SK-N-SH (cell line): ENCODE results near the gene RNF212B. TPM values are rescaled to one million over a fixed set of nuclear protein-coding genes. Genes with fewer than 3 reads are reported as not detected.

Experiments used
- CTCF ChIA-PET: fragments of 300-600, 350-600 bp; formaldehyde crosslinking; extraction: SDS; loops from one replicate; lab custom pipeline; 2021; lab: Yijun Ruan, JAX
- POLR2A ChIA-PET: fragments of 350-600 bp; sonication (Branson Sonifier 250); formaldehyde crosslinking; extraction: SDS; loops from one replicate; lab custom pipeline; 2020; ENCODE audit warnings: antibody characterized with exemption, inconsistent platforms; lab: Yijun Ruan, JAX
- DNase-seq: peaks from one replicate; pipeline ENCODE4 v3.0.0; 2012
- H2AFZ ChIP-seq: fragments of 200-600 bp; sonication (generic); 2 replicates; pipeline ENCODE4 v1.8.1; 2016; ENCODE audit warnings: antibody characterized with exemption, mild to moderate bottlenecking, low read depth
- H3F3A ChIP-seq: fragments of 200-600 bp; sonication (generic); replicated peaks from 2 replicates; pipeline ENCODE3; 2016; ENCODE audit warnings: antibody characterized with exemption, mild to moderate bottlenecking; ENCODE audit not compliant: insufficient read depth
- H3K27ac ChIP-seq, 2 experiments: fragments of 200-500 bp in 1 of 2; fragments of 200-600 bp in 1 of 2; sonication (Bioruptor generic) in 1 of 2; sonication (generic), shearing (Covaris generic) in 1 of 2; 2 replicates each; pipeline versions ENCODE4 v1.5.1 to v1.6.1; 2014 to 2016; ENCODE audit warnings: low read depth in 2 of 2, inconsistent platforms in 1 of 2, low read length in 1 of 2, mild to moderate bottlenecking in 1 of 2, mixed read lengths in 1 of 2
- H3K27me3 ChIP-seq: fragments of 200-600 bp; sonication (generic), shearing (Covaris generic); 2 replicates; pipeline ENCODE4 v1.6.1; 2016; ENCODE audit warnings: mixed run types; ENCODE audit not compliant: insufficient read depth
- H3K36me3 ChIP-seq, 2 experiments: fragments of 200-500 bp in 1 of 2; fragments of 200-600 bp in 1 of 2; sonication (Bioruptor generic) in 1 of 2; sonication (generic) in 1 of 2; replicated peaks in 1 of 2; 2 replicates each; pipeline versions ENCODE3 to v1.5.1; 2014 to 2016; ENCODE audit warnings: low read length in 1 of 2, mild to moderate bottlenecking in 1 of 2; ENCODE audit not compliant: insufficient read depth in 2 of 2, control insufficient read depth in 1 of 2
- H3K4me1 ChIP-seq, 2 experiments: fragments of 200-500 bp in 1 of 2; fragments of 200-600 bp in 1 of 2; sonication (Bioruptor generic) in 1 of 2; sonication (generic), shearing (Covaris generic) in 1 of 2; 2 replicates each; pipeline versions ENCODE4 v1.5.1 to v1.6.1; 2014 to 2016; ENCODE audit warnings: low read depth in 1 of 2, low read length in 1 of 2, mixed run types in 1 of 2; ENCODE audit not compliant: insufficient read depth in 2 of 2, control insufficient read depth in 1 of 2
- H3K4me2 ChIP-seq: fragments of 200-600 bp; sonication (generic), shearing (Covaris generic); 2 replicates; pipeline ENCODE4 v1.6.1; 2017; ENCODE audit warnings: mixed run types
- H3K4me3 ChIP-seq, 2 experiments: fragments of 200-500 bp in 1 of 2; fragments of 200-600 bp in 1 of 2; sonication (Bioruptor generic) in 1 of 2; sonication (generic), shearing (Covaris generic) in 1 of 2; 2 replicates each; pipeline versions ENCODE4 v1.5.1 to v1.8.1; 2014 to 2016; ENCODE audit warnings: low read depth in 2 of 2, inconsistent platforms in 1 of 2, low read length in 1 of 2, mild to moderate bottlenecking in 1 of 2, mixed read lengths in 1 of 2, moderate library complexity in 1 of 2
- H3K79me2 ChIP-seq: fragments of 200-600 bp; sonication (generic); 2 replicates; pipeline ENCODE4 v1.8.1; 2017; ENCODE audit warnings: mild to moderate bottlenecking; ENCODE audit not compliant: insufficient read depth
- H3K9ac ChIP-seq: fragments of 200-600 bp; sonication (generic); 2 replicates; pipeline ENCODE4 v1.6.1; 2017; ENCODE audit warnings: mixed run types
- H3K9me2 ChIP-seq: fragments of 200-600 bp; sonication (generic); 2 replicates; pipeline ENCODE4 v1.6.1; 2017; ENCODE audit warnings: mixed run types
- H3K9me3 ChIP-seq: fragments of 200-600 bp; sonication (generic); 2 replicates; pipeline ENCODE4 v1.6.1; 2017; ENCODE audit warnings: mixed run types, mild to moderate bottlenecking, moderate library complexity
- H4K20me1 ChIP-seq: fragments of 200-600 bp; sonication (generic); 2 replicates; pipeline ENCODE4 v1.6.1; 2017; ENCODE audit warnings: mild to moderate bottlenecking, mixed run types; ENCODE audit not compliant: insufficient read depth
- ELF1 ChIP-seq: IDR thresholded peaks from 2 replicates; pipeline ENCODE4 v1.4.0; 2012
- FOXJ3 ChIP-seq: sonication (generic); formaldehyde crosslinking; IDR thresholded peaks from 2 replicates; pipeline ENCODE4 v1.5.1; 2020; ENCODE audit warnings: mild to moderate bottlenecking, missing genetic modification reagents
- GATA2 ChIP-seq: sonication (generic); formaldehyde crosslinking; IDR thresholded peaks from 2 replicates; pipeline ENCODE4 v1.5.0; 2020; ENCODE audit warnings: mild to moderate bottlenecking, missing genetic modification reagents
- IRF3 ChIP-seq: fragments of 150-350 bp; IDR thresholded peaks from 2 replicates; pipeline ENCODE4 v1.6.1; 2016; ENCODE audit warnings: mild to moderate bottlenecking, low read depth, low read length
- MEF2A ChIP-seq: IDR thresholded peaks from 2 replicates; pipeline ENCODE4 v1.4.0; 2012; ENCODE audit warnings: low read depth, borderline replicate concordance
- MXI1 ChIP-seq: IDR thresholded peaks from 2 replicates; pipeline ENCODE4 v1.6.1; 2012; ENCODE audit warnings: mild to moderate bottlenecking, low read depth, low read length, improper control_type of control experiment
- PBX3 ChIP-seq: IDR thresholded peaks from 2 replicates; pipeline ENCODE4; 2012
- RAD21 ChIP-seq: IDR thresholded peaks from 2 replicates; pipeline ENCODE4 v1.6.1; 2012; ENCODE audit warnings: mild to moderate bottlenecking, low read length
- RFX5 ChIP-seq: IDR thresholded peaks from 2 replicates; pipeline ENCODE4 v1.6.1; 2012; ENCODE audit warnings: mild to moderate bottlenecking, improper control_type of control experiment, low read length
- RXRA ChIP-seq: IDR thresholded peaks from 2 replicates; pipeline ENCODE4 v1.4.0; 2012; ENCODE audit warnings: low read depth, mild to moderate bottlenecking, borderline replicate concordance
- SIN3A ChIP-seq: IDR thresholded peaks from 2 replicates; pipeline ENCODE4 v1.6.1; 2012; ENCODE audit warnings: low read depth, mild to moderate bottlenecking, low read length, moderate library complexity, borderline replicate concordance
- TAF1 ChIP-seq: IDR thresholded peaks from 2 replicates; pipeline ENCODE4 v1.6.1; 2012; ENCODE audit warnings: low read depth, mild to moderate bottlenecking, low read length, moderate library complexity, borderline replicate concordance
- TEAD4 ChIP-seq: IDR thresholded peaks from 2 replicates; pipeline ENCODE4 v1.4.0; 2012; ENCODE audit warnings: mild to moderate bottlenecking, borderline replicate concordance; ENCODE audit not compliant: insufficient read depth
- USF2 ChIP-seq: fragments of 150-350 bp; IDR thresholded peaks from 2 replicates; pipeline ENCODE4 v1.6.1; 2017; ENCODE audit warnings: antibody characterized with exemption, low read length, low read depth, borderline replicate concordance
- WGBS: methylation state at CpG from one replicate; pipeline ENCODE4 v1.1.6; 2017; ENCODE audit warnings: low lambda C conversion rate; 5-methylcytosine and 5-hydroxymethylcytosine counted together
- polyA plus RNA-seq, 3 experiments: library from polyadenylated mRNA; depleted of rRNA; stranded (reverse); fragments of >200 nt; gene quantifications; 2 replicates each; pipeline ENCODE4 v1.2.3, GENCODE V29; 2012
- TF ChIP-seq, protein P1 (sequence below): IDR thresholded peaks from 2 replicates; pipeline ENCODE4 v1.4.0; 2012; ENCODE audit warnings: low read depth, borderline replicate concordance
- TF ChIP-seq, protein P2 (sequence below): fragments of 200-600 bp; sonication (generic); IDR thresholded peaks from 2 replicates; pipeline ENCODE4 v1.6.1; 2017; ENCODE audit warnings: antibody characterized with exemption, mild to moderate bottlenecking, moderate library complexity

The RNF212B gene
- polyA plus RNA-seq, 1 of the 3 experiments (the other 2 are of a cell fraction): not detected

DNA sequence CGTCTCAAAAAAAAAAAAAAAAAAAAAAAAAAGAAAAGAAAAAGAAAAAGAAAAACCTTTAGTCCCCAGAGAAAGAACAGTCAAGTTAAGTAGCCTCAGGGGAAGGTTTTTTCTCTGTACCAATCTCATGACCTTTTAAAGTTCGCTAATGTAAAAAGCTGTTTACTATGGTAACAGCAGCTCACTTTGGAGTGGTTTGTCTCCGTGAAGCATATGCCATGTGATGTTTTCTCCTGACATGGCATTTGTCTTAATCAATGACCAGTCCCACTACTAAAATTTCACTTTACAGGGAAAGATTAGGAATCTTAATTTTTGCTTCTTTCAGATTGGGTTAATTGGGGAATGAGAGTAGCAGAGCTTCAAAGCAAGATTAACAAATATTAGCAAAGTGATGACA is 4.3 kb downstream of the RNF212B start:
- H3K27ac ChIP-seq: no peak overlapping the region
- H3K36me3 ChIP-seq: no peaks in the 10 kb centered on the region
- H3K4me3 ChIP-seq: no peak overlapping the region
- no peaks in the 10 kb centered on the region for H3K9me3 ChIP-seq
- no peak for DNase-seq
- H3K27me3 ChIP-seq: peaks cover 23% of the 10 kb centered on the region; the same call in 1 of the 2 replicates
- no peak overlapping the region for H2AFZ ChIP-seq
- no peaks in the 10 kb centered on the region for H3K79me2 ChIP-seq
- no peak for TF ChIP-seq RXRA
- TF ChIP-seq, protein P1, sequence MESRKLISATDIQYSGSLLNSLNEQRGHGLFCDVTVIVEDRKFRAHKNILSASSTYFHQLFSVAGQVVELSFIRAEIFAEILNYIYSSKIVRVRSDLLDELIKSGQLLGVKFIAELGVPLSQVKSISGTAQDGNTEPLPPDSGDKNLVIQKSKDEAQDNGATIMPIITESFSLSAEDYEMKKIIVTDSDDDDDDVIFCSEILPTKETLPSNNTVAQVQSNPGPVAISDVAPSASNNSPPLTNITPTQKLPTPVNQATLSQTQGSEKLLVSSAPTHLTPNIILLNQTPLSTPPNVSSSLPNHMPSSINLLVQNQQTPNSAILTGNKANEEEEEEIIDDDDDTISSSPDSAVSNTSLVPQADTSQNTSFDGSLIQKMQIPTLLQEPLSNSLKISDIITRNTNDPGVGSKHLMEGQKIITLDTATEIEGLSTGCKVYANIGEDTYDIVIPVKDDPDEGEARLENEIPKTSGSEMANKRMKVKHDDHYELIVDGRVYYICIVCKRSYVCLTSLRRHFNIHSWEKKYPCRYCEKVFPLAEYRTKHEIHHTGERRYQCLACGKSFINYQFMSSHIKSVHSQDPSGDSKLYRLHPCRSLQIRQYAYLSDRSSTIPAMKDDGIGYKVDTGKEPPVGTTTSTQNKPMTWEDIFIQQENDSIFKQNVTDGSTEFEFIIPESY: no peak
- TF ChIP-seq RAD21: no peak
- no peak for TF ChIP-seq GATA2 (CRISPR knock-in tag)
- no peak for TF ChIP-seq USF2
- TF ChIP-seq, protein P2, sequence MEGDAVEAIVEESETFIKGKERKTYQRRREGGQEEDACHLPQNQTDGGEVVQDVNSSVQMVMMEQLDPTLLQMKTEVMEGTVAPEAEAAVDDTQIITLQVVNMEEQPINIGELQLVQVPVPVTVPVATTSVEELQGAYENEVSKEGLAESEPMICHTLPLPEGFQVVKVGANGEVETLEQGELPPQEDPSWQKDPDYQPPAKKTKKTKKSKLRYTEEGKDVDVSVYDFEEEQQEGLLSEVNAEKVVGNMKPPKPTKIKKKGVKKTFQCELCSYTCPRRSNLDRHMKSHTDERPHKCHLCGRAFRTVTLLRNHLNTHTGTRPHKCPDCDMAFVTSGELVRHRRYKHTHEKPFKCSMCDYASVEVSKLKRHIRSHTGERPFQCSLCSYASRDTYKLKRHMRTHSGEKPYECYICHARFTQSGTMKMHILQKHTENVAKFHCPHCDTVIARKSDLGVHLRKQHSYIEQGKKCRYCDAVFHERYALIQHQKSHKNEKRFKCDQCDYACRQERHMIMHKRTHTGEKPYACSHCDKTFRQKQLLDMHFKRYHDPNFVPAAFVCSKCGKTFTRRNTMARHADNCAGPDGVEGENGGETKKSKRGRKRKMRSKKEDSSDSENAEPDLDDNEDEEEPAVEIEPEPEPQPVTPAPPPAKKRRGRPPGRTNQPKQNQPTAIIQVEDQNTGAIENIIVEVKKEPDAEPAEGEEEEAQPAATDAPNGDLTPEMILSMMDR: no peak
- no peak for TF ChIP-seq SIN3A
- TF ChIP-seq, all 33 proteins: peak for 0
- Histone ChIP-seq H3K9ac (no peak overlapping the region), H4K20me1 (no peaks in the 10 kb centered on the region), H3K9me2 (no peaks in the 10 kb centered on the region), H3K4me1 (peaks cover 0 to 4% of the 10 kb centered on the region in 2 experiments; a peak in 1 of 4 replicates), H3K4me2 (no peak overlapping the region), H3F3A (no peaks in the 10 kb centered on the region)
- CTCF ChIA-PET: interaction anchor here (1.3 kb wide), 1 partner anchor 121 kb away, joined by 3 read pairs; no protein-coding TSS in a partner anchor
- 21% methylated on average over 3 of the region's 3 CpGs for WGBS
- POLR2A ChIA-PET: no interaction called here

- Histone ChIP-seq H3K9me2 (no peaks in the 10 kb centered on the region), H4K20me1 (no peaks in the 10 kb centered on the region), H3K9ac (no peak overlapping the region), H3F3A (no peaks in the 10 kb centered on the region), H2AFZ (no peak overlapping the region), H3K36me3 (no peaks in the 10 kb centered on the region), H3K9me3 (no peaks in the 10 kb centered on the region), H3K4me2 (no peak overlapping the region), H3K79me2 (no peaks in the 10 kb centered on the region), H3K27ac (no peak overlapping the region), H3K27me3 (peaks cover 18% of the 10 kb centered on the region; the same call in 1 of the 2 replicates), H3K4me3 (no peak overlapping the region), H3K4me1 (no peaks in the 10 kb centered on the region)
- CTCF ChIA-PET: interaction anchor here (1.0 kb wide), 1 partner anchor 51 kb away, joined by 4 read pairs; no protein-coding TSS in a partner anchor
- 56% methylated on average over 2 of the region's 2 CpGs for WGBS
- no peak for DNase-seq
- POLR2A ChIA-PET: no interaction called here
- TF ChIP-seq TEAD4 (no peak), RXRA (no peak), IRF3 (no peak), GATA2 (CRISPR knock-in tag) (no peak), PBX3 (no peak), MEF2A (no peak), FOXJ3 (no peak), MXI1 (no peak), ELF1 (no peak), RFX5 (no peak), TAF1 (no peak)
- TF ChIP-seq, protein P2: no peak
Observed at GRCh38 chr14:23243066-23243465, 5.3 kb downstream of the RNF212B start.
